Activated naive CD8-positive, alpha-beta T cell treated with anti-CD3 and anti-CD28 coated beads, Interleukin-2, amount 50 U/mL, for 16 hours (primary cell): ENCODE measurements around the gene ZNF74.

Experiments
- DNase-seq: peaks from one replicate; pipeline ENCODE4 v3.0.0-alpha.2; 2020; ENCODE audit warnings: low read depth, low spot score

The ZNF74 gene

DNA sequence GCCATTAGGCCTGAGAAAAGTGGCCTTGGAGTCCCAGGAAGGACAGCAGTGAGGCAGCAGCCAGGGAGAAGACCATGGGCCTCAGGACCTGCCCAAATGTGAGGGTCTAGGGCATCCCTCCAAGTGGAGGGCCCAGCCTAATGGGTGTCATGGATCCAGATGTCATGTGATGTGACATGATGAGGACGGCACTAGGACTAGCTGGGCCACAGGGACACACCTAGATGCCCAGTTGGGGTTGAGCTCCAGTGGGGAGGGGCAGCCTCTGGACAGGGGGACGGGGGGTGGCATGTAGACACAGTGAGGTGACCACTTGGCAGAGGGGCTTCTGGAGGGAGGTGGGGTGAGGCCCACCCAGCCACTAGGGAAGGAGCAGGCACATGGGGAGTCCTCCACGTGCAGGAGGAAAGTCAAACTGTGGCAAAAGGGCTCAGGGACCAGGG lies 38.3 kb downstream of the ZNF74 start:
- no peak for DNase-seq

DNA sequence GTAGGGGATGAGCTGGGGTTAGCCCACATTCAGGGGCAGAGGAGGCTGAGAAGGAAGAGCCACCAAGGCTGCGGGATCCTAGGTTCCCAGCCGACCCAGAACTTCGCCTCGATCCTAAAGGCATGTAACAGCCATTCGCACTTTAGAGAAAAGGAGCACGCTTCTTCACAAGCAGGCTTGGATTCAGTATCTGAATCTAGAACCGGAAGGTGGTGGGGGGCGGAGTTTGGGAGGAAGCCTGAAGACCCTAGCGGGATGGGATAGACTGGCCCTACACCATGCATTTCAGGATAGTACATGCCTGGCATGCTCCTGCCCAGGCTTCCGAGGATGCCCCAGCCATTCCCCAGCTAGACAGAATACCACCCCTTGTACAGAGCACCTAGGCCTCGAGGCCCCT lies 39.2 kb downstream of the ZNF74 start:
- no peak for DNase-seq

DNA sequence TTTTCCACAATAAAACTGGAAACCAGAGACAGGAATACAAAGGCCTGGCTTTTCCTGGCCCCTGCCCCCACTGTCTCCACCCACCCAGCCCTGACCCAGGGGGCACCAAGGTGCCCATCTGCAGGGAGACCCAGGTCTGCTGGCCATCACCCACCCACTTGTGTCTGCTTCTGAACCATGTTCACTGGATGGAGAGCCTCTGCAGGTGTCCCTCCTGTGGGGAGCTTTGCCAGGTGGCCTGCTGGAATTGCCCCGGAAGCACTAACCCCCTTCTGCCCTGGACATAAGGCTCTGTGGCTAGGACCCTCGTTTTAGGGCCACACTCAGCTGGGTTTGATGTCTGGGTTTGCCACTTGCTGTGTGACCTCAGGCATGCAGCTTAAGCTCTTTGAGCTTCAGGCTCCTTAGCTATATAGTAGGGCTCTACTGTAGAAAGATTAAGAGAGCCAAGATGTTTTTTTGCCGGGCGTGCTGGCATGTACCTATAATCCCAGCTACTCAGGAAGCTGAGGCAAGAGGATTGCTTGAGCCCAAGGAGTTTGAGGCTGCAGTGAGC lies 39.8 kb downstream of the ZNF74 start:
- no peak for DNase-seq

DNA sequence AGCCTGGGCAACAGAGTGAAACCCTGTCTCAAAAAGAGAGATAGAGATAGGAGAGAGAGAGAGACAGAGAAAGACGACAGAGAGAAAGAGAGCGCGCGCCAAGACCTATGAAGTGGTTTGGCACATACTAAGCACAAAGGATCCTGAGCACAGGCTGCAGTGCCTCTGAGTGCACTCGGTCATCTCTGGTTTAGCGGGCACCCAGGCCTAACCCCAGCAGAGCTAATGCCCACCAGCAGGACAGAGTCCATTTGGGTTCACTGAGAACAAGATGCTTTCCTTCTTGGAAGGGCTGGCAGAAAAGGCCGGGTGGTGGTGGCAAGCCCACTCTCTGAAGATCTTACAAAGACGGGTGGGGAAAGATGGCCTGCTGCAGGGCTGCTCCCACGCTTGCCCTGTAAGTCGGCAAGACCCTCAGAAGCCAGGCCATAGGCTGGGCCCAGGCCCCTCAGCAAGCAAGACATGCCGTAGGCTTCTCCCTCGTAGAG lies 40.4 kb downstream of the ZNF74 start:
- no peak for DNase-seq

DNA sequence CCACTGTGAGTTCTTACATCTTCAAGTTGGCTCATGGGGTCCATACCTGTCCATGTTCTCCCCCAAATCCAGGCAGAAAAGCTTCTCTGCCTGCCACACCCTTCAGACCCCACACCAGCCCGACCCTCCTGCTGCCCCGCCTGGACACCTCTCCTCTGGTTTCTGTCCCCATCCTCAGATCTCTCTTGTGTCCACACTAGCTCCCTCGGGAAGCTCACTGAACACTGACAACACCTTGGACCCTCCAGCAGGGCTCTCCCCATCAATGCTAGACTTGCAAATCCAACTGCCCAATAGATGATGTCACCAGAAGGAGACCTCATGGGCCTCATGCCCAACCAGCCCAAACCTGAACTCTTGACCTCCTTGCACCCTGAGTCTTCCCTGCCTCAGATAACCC lies 40.8 kb downstream of the ZNF74 start:
- DNase-seq, result no peak

DNA sequence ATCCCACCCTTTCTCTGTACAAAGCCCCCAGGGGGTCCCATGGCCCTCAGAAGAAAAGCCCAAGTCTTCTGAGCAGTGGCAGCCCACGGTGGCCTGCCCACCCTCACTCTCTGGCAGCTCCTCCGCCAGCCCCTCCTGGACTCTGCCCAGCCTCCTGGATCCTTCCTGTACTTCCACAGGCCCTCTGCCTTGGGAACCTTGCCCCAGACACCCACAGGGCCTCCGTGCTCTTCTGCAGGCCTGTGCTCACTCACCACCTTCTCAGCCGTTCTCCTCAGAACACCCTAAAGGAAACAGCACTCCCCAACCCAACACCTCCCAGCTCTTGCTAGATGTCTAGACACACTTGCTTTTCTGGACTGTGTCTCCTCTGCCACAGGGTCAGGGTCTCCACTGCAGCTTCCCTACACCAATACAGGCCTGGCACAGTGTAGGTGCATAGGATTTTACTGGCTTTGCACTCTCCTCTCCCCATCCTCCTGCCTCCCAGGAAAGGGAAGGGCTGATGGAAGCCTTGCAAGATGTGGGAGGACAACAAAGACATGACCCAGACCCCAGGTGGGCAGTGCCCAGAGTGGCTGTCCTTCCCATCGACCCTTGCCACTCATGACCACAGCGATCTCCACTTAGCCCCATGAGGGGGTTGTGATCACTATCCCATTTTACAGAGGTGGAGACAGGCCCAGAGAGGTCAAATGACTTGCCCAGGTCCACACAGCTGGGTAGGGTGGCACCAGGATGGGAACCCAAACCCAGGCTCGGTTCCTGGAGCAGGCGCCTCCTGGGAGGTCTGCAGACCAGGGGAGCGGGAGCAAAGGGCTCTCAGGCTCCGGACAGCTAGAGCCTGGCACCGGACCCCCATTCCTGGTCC lies 41.7 kb downstream of the ZNF74 start:
- DNase-seq, result no peak

DNA sequence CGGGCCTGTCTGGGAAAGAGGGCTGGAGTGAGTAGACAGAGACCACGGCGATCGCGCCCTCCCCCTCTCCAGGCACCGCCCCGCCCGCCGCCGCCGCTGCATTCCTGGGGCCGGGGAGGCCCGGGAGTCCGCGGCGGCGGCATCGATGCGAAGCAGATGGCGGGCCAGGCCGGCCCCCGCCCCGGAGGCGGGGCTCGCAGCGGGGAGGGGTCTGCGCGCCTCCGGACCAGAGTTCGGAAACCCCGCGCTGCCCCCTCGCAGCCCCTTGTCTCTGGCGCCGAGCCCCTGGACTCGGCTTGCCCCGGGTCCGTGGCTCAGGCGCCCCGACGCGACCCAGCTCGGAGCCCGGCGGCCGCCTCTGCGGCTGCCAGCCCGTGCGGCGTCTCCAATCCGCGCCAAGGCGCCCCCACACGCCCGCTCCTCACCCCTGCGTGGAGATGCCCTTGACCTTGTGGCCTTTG lies 42.4 kb downstream of the ZNF74 start:
- no peak for DNase-seq

DNA sequence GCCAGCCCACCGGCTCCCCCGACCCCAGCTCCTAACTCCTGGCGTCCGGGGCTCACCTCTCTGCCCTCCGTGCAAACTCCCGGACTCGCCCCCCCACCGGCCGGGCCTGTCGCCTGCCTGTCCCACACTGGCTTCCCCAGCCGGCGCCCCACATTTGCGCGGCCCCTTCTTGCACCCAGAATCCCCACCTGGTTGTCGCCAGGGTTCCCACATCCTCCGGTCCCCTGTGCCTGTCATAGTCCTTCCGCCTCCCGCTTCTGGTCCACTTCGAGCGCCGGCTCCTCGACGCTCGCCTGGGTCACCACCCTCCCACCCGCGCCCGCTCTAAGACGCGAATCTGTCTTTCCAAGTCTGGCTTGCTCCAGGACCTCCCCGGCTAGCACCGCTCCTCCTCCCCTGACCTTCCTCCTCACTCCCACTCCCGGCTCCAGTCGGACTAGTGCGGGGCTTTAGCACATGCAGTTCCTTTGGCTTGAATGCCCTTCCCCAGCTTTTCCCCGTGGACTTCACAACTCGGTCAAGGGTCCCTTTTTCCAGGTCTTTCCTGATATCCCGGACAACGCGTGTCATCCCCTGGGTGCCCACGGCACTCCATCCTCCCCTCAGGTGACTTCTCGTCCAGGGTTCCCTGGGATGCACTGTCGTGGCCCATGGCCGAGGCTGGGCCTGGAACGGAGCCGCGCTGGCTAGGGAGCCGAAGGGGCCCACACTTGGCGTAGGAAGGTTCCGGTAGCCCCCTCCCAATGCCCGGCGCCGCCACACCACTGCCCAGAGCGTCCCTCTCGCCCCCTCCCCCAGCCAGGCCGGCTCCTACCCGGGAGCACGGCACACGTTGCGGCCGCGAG lies 43.0 kb downstream of the ZNF74 start:
- no peak for DNase-seq

DNA sequence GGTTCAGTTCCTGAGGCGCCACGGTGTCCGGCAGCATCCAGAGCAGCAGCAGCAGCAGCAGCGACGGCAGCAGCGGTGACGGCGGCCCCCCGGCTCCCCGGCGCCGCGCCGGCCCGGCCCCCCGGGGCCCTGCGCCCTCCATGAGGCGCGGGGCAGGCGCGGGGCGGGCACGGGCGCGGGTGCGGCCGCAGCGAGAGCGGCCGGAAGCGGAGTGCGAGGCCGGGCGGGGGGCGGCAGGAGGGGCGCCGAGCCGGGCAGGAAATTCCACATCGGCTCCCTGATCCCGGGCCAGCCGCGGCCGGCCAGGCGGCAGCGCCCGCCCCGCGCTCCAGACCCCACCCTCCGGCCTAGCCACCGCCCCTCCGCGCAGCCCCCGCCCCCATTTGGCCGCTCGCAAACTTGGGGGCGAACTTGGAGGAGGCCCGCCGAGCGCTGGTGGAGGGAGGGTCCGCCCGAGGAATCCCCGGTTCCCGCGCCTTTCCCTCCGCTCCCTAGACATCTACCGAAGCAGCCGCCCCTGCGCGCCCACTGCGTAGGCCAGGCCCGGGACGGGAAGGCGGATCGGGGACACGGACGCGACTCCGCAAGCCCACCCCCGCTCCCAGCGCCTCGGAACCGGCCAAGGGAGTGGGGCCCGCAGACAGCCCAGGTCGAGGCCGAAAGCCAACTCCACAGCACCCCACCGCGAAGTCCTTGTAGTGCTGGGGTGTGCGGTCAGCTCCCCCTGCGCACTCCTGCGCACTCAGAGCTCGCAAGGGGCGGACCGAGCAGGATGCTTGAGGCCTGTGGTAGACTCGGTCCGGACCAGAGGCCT lies 43.9 kb downstream of the ZNF74 start, which contains the start of gene SCARF2:
Gene SCARF2 (minus strand): TSS at position 213 of the 814 bp plus-strand sequence. CDS start 71 bp downstream, at position 142.
- DNase-seq, result no peak

DNA sequence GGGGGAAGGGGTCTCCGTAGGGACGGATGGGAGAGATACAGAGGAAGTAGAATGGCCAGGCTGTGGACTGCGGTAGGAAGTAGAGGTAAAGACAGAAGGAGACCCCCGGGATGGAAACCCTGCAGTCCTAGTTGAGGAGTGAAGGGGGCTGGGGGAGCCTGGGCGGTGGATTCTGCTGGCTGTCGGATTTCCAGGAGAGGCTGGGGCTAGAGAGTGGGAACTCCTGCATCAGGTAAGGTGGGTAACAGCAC lies 44.4 kb downstream of the ZNF74 start:
- no peak for DNase-seq

DNA sequence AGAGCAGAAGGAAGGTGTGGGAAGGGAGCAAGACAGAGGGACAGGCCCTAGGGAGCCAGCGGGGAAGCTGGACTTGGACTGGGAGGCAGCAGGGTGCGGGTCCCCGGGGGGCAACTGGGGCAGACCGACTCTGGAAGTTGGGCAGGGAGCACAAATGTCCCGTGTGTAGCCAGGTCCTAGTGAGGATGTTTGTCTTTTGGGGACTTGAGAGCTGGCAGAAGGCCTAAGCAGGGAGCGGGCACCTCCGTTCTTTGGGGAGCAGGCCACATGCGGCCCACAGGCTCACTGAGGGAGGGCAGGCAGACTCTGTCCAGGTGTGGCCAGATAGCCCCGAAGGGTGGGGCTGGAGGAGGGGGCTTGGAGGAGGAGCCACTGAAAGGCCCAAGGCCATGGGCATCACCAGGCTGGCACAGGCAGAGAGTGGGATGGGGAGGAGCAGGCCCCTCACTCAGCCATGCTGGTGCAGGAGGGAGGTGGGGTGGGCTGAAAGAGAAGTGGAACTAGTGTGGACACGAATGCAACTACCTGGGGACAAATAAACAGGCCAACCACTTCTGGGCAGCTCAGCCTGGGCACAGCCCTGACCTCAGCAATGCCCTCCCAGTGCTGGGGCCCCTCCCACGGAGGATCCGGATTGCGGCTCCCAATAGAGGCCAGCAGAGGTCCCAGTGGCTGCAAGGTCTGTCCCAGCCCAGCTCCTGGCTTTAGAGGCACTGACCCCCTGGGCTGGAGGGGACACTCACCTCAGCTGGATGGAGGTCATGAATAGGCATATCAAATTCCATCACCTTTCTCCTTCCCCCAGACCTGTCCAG lies 44.9 kb downstream of the ZNF74 start:
- no peak for DNase-seq

DNA sequence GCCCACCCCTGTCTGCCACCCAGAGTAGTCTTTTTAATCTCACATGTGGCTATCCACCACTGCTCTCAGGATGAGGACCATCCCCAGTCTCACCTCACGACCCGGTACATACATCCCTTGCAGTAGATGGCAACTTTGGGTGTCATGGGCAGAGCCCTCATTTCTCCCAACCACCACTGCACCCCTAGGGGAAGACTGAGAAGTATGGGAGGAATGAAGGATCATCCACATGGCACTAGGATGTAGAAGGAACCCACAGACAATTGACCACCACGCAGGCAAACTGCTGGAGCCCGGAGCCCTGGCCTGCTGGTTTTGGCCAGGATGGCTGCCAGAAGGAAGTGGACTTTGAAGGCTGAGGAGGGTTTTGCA lies 45.6 kb downstream of the ZNF74 start:
- no peak for DNase-seq

DNA sequence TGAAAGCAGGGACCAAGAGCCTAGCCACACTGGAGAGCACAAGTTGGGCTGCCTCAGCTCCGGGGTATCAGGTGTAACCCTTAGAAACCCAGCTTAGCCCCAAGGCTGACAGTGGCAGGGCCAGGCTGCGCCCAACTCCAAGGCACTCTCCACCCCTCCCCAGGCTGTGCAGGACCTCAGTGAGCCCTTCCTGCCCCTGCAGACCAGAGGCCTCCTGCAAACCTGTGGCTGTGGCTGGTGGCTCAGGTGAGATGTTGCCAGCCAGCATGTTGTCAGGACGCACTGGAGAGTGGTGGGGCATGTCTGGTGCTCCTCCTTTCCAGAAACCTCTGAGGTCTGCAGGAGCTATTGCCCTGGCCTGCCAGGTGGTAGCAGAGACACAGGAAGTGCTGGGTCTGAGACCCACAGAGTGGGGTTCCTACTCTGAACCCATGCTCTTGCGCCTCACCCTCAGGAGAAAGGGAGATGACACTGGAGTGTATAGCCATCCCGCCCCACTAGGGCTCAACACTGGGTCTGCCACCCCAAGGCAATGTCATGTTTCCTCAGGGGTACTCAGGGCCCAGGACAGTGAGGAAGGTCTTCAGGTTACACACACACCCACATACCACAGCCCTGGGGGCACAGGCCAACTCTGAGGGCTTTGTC lies 46.1 kb downstream of the ZNF74 start:
- no peak for DNase-seq

DNA sequence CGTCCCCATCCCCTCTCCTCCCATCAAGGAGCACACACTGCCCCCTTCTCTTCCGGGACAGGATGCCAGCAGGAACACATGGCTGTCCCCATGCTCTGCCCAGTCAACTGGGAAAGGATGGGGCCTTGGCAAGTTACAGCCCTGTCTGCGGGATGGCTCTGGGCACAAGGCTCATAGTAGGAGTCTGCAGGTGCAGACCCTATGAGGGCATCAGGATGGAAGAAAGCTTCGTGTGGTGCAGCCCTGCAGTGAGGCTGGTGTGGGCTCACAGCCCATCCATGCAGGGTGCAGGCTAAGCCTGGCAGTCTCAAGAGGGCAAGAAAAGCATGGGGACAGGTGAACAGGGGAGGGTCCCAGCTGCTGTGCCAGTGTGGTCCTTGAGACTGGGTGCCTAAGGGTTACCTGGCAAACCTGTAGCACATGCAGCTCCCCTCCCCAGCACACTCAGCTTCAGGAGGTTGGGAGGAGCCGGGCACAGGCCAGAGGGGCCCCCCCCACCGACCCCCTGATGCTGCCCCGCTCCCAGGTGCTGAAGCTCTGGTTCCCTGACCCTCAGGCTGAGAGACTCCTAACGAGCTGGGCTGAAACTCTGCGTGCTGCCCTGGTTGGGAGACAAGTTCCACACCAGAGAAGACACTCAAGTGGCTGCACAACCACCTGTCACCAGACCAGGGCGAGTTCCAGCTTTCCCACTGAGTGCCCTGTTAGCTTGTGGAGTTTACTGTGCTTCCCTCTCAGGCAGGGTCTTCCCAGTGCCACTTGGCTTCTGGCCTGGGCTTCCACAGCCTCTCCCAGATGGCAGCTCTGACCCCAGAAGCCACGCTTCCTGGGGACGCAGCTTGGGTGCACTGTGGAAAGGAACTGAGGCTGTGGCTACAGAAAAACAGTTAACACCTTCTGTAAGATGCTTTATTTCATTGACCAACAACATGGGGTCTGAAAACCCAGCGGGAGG lies 47.0 kb downstream of the ZNF74 start:
- no peak for DNase-seq

DNA sequence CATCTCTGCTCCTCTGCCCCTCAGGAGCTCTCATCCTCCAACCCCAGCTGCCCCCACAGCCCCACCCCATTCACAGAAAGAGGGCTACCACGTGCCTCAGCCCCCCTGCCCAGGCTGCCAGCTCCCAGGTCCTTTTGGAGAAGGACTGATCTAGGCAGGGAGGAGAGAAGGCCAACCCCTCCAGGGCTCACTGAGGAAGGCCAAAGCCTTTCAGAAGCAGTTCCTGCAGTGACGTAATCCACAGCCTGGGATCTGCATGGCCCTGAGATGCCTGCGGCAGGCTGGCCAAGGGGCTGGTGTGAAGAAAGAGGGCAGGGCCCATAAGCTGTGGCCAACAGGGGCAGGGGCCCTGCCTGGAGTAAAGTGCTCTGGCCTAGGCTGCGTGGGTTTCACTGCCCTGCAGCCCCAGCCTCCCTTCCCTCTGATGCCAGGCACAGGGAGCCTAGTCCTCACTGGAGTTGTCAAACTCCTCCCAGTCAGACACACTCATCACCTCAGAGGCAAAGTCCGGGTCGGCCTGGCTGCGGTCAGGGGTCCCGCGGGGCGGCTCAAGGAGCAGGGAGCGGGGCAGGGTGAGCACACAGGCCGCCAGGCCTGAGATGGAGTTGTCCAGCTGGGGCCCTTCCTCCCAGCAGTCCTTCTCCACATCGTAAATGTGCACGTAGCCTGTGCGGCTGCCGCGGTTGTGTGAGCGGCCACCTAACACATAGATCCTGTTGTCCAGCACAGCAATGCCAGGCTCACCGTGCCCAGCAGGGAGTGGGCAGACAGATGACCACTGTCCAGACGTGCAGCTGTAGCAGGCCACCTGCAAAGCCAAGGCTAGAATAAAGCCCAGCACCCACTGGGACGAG lies 47.9 kb downstream of the ZNF74 start:
- no peak for DNase-seq

DNA sequence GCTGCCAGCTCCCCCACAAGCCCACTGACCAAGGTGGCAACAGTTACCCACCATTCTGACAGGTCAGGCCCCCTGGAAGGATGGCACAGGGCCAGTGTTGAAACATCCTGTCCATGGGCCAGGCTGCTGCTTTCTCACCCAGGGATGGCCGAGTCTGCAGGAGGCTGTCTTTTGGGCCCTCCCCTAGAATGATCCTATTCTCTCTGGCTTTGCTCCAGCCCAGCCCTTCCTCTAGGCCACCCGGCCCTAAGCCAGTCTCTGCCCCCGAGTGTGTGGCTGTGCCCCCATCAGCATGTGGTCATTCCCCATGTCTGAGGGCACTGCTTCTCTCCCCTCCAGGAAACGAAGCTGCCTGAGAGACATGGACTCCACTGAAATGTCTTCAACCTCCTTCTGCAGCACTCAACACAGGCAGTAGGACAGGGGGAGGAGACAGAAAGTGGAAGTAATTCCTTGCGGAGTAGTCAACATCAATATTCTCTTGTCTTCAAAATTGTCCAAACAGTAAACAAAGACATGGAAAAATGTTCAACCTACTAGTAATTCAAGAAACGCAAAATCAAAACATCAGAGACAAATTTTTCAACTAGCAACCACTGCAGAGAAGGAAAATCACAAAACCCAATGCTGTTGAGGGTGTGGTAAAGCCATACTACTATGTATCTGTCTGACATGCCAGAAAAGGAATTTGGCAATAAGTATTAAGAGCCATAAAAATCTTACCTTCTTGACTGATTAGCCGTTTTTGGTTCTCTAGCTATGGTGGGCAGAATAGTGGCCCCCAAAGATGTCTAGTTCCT lies 48.7 kb downstream of the ZNF74 start:
- DNase-seq, result no peak

DNA sequence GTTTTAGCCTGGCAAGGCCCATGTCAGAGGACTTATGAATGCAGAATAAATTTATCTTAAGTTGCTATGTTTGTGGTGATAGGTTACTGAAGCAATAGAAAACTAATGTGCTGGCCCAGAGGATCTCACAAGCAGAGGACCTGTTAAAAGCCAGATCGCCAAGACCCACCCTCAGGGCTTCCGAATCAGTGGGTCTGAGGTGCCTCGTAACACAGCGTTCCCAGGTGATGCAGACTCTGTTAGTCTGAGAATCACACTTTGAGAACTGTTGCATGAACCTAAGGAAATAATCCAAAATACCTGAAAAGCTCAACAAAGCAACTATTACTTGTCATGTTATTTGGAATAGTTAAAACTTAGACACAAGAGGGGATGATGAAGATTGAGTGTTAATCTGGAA lies 50.4 kb downstream of the ZNF74 start:
- DNase-seq, result no peak
